NCI-H1930 (cell line): ENCODE data around the gene TM6SF1.

Source experiments
- DNase-seq, 2 experiments: peaks; one replicate each; lab custom pipeline; 2025; lab: John Stamatoyannopoulos, UW

Gene TM6SF1

DNA sequence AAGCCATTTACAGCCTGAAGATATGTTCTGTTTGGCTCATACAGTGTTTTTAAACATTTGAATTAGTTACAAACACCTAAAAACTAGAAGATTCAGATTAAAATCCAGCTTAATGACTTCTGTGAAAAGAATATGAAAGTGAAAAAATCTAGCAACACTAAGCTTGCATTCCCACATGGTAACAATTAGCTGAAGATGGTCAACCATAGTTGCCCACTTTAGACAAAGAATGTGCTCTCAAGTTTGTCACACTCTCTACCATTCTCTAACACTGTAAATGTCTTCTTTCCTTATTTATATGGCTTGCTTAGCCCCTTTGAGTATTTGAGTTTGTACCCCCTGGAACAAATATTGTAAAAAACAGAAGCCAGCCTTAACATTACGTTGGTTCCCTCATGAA, 67.4 kb downstream of the TM6SF1 start:
- no peak for DNase-seq

GRCh38 chr15:83178390-83178789, 70.9 kb downstream of the TM6SF1 start:
- no peak for DNase-seq

DNA sequence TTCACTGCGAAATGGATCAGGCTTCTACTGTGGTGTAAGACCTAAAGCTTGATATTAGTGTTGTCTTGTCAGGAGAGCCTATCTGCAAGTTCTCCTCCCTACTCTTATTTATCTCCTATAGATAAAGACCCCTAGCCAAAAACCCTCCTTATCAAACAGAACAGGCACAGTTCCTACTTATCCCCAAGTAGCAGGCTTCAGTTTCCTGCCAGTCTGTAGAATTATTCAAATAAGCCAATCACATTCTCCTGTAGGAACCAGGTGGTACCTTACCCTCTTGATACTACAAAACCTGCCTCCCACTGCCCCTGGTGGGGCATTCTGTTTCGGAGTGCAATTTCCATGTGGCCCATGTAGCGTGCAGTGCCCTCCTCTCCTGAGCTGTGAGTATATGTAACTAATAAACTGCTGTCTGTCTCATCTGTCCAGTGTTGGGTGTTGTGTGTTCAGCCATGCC, 71.5 kb downstream of the TM6SF1 start:
- DNase-seq: no peak

DNA sequence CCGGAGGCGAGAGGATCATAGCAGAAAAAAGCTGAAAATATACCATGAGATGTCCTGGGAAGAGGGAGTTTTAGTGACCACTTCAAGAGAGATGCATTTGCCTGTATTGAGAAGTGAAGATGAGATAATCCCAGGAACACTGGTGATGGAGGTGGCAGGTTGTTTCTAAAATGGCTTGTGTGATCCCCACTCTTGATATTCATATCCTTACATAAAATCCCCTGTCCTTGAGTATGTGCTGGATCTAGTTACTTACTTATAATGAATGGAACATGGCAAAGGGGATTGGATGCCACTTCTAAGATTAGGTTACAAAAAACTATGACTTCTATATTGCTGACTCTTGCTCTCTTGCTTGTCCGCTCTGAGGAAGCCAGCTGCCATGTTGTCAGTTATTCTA, 78.1 kb downstream of the TM6SF1 start:
- no peak for DNase-seq
